Loucy (cell line): ENCODE results near the gene C3orf18.

Experiments used
- H2AFZ ChIP-seq: fragments of 200-600 bp; sonication (generic); 2 replicates; pipeline ENCODE4 v1.6.0; 2016; ENCODE audit warnings: antibody characterized with exemption, mild to moderate bottlenecking, low read length, moderate library complexity
- H3F3A ChIP-seq: fragments of 200-600 bp; 2 replicates; pipeline ENCODE4 v1.6.0; 2016; ENCODE audit warnings: antibody characterized with exemption, low read depth, mild to moderate bottlenecking
- H3K27me3 ChIP-seq: fragments of 200-600 bp; sonication (generic); 2 replicates; pipeline ENCODE4 v1.6.1; 2014; ENCODE audit warnings: low read length, mild to moderate bottlenecking; ENCODE audit not compliant: insufficient read depth, poor library complexity, severe bottlenecking
- H3K36me3 ChIP-seq: fragments of 200-600 bp; sonication (generic); 2 replicates; pipeline ENCODE4 v1.6.1; 2016; ENCODE audit warnings: low read length; ENCODE audit not compliant: insufficient read depth
- H3K4me1 ChIP-seq: fragments of 200-600 bp; sonication (generic); 2 replicates; pipeline ENCODE4 v1.5.1; 2014; ENCODE audit warnings: low read length, mild to moderate bottlenecking; ENCODE audit not compliant: insufficient read depth, poor library complexity, severe bottlenecking
- H3K4me2 ChIP-seq: fragments of 200-600 bp; sonication (generic); 2 replicates; pipeline ENCODE4 v1.6.0; 2014; ENCODE audit warnings: antibody characterized with exemption, low read length, low read depth, mild to moderate bottlenecking; ENCODE audit not compliant: poor library complexity, severe bottlenecking
- H3K4me3 ChIP-seq: fragments of 200-600 bp; sonication (generic); 2 replicates; pipeline ENCODE4 v1.5.1; 2014; ENCODE audit warnings: low read length, mild to moderate bottlenecking, mixed read lengths; ENCODE audit not compliant: poor library complexity, severe bottlenecking
- H3K79me2 ChIP-seq: fragments of 200-600 bp; sonication (generic); 2 replicates; pipeline ENCODE4 v1.6.1; 2014; ENCODE audit warnings: low read length; ENCODE audit not compliant: insufficient read depth
- H3K9ac ChIP-seq: fragments of 200-600 bp; sonication (generic); 2 replicates; pipeline ENCODE4 v1.6.0; 2014; ENCODE audit warnings: mild to moderate bottlenecking, low read depth, low read length, moderate library complexity; ENCODE audit not compliant: poor library complexity, severe bottlenecking
- H3K9me2 ChIP-seq: fragments of 200-600 bp; sonication (generic); replicated peaks from 2 replicates; pipeline ENCODE4 v1.6.1; 2016; ENCODE audit warnings: low read depth, low read length, mixed read lengths
- H3K9me3 ChIP-seq: fragments of 200-600 bp; sonication (generic); 2 replicates; pipeline ENCODE4 v1.6.1; 2014; ENCODE audit warnings: mild to moderate bottlenecking, antibody characterized with exemption, low read length, low read depth; ENCODE audit not compliant: insufficient read depth
- H4K20me1 ChIP-seq: fragments of 200-600 bp; sonication (generic); 2 replicates; pipeline ENCODE4 v1.6.0; 2014; ENCODE audit warnings: antibody characterized with exemption, low read length, mild to moderate bottlenecking; ENCODE audit not compliant: insufficient read depth, poor library complexity, severe bottlenecking
- EZH2phosphoT487 ChIP-seq: fragments of 200-600 bp; IDR thresholded peaks from 2 replicates; pipeline ENCODE4 v1.6.1; 2018; ENCODE audit warnings: antibody characterized with exemption, mild to moderate bottlenecking, moderate library complexity, borderline replicate concordance
- TF ChIP-seq, protein P1 (sequence below): fragments of 200-600 bp; sonication (generic); conservative IDR thresholded peaks from 2 replicates; pipeline ENCODE4 v1.5.1; 2014; ENCODE audit warnings: mild to moderate bottlenecking, antibody characterized with exemption, low read length

Gene C3orf18

DNA sequence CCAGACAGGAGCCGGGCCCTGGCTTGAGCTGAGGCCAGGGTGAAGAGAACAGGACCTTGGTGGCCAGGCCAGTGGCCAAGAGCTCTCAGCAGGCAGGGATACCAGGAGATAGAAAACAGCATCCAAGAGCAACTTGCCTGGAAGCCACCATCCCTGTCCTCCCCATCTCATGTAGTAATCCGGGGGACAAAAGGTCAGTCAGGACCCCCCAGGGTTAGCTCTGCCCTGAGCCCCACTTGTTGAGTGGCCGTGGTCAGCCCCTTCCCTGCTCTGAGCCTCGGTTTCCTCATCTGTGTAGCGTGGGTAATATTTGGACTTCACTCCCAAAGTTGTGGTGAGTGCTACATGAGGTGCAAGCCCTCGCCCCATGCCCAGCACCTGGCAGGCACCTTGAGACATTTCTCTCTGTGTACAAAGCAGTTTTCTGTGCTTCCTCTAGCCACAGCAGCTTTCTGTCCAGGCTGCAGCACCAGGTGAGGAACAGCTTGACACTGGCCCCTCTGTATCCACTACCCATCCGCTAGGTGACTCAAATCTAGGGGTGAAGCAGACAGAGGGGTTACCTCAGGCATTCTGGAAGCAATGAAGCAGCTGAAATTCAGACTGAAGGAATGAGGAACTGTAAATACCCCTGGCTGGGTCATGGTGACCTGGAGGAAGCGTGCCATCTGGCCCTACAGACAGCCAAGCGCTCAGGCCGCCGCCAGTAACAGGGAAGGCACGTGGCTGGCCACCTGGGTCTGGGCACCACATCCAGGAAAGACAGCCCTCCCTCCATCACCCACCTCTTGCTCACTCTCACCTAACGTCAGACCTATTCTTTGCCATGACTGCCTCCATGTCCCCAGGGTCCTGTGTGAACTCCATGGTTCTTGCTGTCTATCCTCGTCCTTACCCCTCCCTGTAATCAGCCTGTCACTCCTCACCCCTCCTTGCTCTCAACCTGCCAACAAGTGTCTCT, 37.4 kb upstream of the C3orf18 start:
- Histone ChIP-seq H3K36me3 (no peaks in the 10 kb centered on the region), H3K79me2 (no peaks in the 10 kb centered on the region), H3K9me2 (no peaks in the 10 kb centered on the region), H3K27me3 (no peaks in the 10 kb centered on the region), H3K4me3 (no peak overlapping the region), H3K4me2 (no peak overlapping the region), H3K9ac (no peak overlapping the region), H4K20me1 (no peaks in the 10 kb centered on the region), H3K9me3 (no peaks in the 10 kb centered on the region), H2AFZ (no peak overlapping the region), H3K4me1 (no peaks in the 10 kb centered on the region), H3F3A (no peaks in the 10 kb centered on the region)
- TF ChIP-seq, protein P1, sequence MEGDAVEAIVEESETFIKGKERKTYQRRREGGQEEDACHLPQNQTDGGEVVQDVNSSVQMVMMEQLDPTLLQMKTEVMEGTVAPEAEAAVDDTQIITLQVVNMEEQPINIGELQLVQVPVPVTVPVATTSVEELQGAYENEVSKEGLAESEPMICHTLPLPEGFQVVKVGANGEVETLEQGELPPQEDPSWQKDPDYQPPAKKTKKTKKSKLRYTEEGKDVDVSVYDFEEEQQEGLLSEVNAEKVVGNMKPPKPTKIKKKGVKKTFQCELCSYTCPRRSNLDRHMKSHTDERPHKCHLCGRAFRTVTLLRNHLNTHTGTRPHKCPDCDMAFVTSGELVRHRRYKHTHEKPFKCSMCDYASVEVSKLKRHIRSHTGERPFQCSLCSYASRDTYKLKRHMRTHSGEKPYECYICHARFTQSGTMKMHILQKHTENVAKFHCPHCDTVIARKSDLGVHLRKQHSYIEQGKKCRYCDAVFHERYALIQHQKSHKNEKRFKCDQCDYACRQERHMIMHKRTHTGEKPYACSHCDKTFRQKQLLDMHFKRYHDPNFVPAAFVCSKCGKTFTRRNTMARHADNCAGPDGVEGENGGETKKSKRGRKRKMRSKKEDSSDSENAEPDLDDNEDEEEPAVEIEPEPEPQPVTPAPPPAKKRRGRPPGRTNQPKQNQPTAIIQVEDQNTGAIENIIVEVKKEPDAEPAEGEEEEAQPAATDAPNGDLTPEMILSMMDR = no peak
- no peak for TF ChIP-seq EZH2phosphoT487

DNA sequence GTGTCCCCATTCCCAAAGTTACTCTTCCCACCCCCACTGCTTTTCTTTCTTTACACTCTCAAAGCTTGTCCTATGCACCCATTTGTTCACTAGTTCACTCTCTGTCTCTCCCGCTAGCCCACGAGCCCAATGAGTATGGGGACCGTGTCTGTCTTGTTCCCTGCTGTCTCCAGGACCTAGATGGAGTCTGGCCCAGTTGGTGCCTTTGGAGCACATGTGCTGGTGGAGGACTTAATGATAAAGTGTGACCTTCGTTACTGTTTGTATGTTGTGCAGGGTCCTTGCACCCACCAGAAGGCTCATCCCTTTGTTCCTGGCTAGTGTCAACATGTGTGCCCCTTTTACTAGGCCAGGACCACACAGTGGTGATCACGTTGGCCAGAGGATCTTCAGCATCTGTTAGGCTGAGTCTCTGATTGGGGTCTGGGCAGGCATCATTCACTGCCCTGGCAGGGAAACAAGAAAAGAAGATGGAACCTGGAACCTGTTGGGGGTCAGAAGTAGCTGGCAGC, 36.6 kb upstream of the C3orf18 start:
- Histone ChIP-seq H3K9me3 (no peaks in the 10 kb centered on the region), H3K9ac (no peak overlapping the region), H3K4me1 (no peaks in the 10 kb centered on the region), H3F3A (no peaks in the 10 kb centered on the region), H3K4me2 (no peak overlapping the region), H3K79me2 (no peaks in the 10 kb centered on the region), H4K20me1 (no peaks in the 10 kb centered on the region), H3K36me3 (no peaks in the 10 kb centered on the region), H2AFZ (no peak overlapping the region), H3K27me3 (no peaks in the 10 kb centered on the region), H3K9me2 (no peaks in the 10 kb centered on the region), H3K4me3 (no peak overlapping the region)
- TF ChIP-seq, protein P1 = no peak

DNA sequence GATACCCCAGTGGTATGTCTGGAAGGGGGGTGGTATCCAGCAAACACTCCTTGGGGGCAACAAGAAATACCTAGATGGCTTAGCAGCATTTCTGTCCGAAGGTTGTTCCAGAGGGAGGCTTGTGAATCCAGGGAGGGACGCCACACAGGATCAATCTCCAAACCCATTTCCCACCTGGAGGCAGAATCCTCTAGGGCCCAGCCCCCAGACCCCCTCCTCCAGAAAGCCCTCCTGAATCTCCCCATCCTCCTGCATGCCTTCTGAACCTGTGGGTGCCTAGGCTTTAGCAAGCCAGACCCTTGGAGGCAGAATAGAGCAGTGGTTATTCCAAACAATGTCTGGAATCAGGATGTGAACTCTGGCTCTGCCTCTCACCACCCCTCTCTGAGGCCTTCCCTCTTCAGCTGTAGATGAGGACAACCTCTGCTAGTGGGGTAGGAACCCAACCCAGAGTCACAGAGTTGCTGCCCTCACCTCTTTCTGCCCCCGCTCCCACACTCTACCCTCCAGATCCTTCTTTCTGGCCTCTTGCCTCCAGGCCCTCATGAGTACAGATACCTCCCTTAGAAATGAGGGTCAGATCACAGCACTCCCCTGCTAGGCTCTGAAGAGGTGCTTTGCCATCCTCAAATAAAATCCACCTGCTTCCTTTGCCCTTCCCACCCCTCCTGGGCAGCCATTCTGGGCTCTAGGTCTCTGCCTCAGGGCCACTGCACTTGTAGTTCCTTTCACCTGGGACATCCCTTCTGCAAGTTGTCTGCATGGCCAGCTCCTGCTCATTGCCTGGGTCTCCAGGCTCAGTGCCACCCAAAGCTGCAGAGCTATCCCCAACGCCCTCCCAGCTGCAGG, 35.9 kb upstream of the C3orf18 start:
- H3F3A ChIP-seq = no peaks in the 10 kb centered on the region
- H2AFZ ChIP-seq = no peak overlapping the region
- H3K36me3 ChIP-seq = no peaks in the 10 kb centered on the region
- H3K9me3 ChIP-seq = no peaks in the 10 kb centered on the region
- H3K4me3 ChIP-seq = no peak overlapping the region
- no peaks in the 10 kb centered on the region for H4K20me1 ChIP-seq
- no peak overlapping the region for H3K9ac ChIP-seq
- TF ChIP-seq EZH2phosphoT487 = no peak
- TF ChIP-seq, protein P1 = no peak
- no peaks in the 10 kb centered on the region for H3K4me1 ChIP-seq
- H3K27me3 ChIP-seq = no peaks in the 10 kb centered on the region
- H3K9me2 ChIP-seq = no peaks in the 10 kb centered on the region
- H3K4me2 ChIP-seq = no peak overlapping the region
- no peaks in the 10 kb centered on the region for H3K79me2 ChIP-seq
